AG09309 (cell line): ENCODE measurements around the gene IPP.
"Not testable (repeated sequence)": the region's sequence is repeated elsewhere in the genome, so short reads cannot be mapped to it uniquely, and the experiment has no call there.

ENCODE experiments used
- DNase-seq: peaks from one replicate; pipeline ENCODE4 v3.0.0-alpha.2; 2010; ENCODE audit warnings: low read depth
- H3K4me3 ChIP-seq: 2 replicates; pipeline ENCODE4 v1.5.1; 2011; ENCODE audit warnings: mild to moderate bottlenecking, low read depth, low read length, moderate library complexity; ENCODE audit not compliant: control insufficient read depth
- TF ChIP-seq, protein P1 (sequence below): IDR thresholded peaks from 2 replicates; pipeline ENCODE4 v1.5.1; 2011; ENCODE audit warnings: mild to moderate bottlenecking, low read depth, low read length, inconsistent platforms; ENCODE audit not compliant: insufficient read depth, control insufficient read depth; ENCODE audit errors: missing control alignments

Gene IPP

DNA sequence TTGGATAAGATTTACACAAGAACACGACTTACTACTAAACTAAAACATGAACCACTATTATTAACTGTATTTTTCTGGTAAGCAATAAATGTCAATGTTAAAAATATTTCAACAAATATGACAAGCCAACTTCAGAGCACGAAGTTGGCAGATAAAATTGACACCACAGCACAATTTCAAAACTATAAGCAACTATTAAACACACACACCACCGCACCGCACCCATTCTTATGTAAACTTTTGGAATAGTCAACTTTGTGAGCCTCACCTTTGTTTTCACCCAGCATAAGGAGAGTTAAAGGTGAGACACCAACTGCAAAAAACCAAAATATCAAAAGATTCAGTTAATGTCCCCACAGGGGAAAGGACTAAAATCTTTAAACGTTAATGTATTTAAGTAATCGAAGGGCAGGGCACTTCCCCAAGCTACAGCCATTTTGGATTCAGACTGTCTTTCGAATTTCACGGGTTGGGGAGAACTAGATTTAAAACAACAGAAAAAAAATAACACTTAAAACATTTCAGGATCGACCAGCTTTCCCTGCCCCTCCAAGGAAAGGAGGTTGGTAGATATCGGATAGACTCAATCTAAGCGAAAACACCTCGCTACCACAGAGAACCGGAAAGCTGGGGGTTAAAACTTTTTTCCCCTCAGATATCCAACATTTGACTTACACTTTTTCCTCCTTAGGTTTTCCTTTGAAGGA lies 65.0 kb downstream of the IPP start:
- DNase-seq: no peak
- TF ChIP-seq, protein P1, sequence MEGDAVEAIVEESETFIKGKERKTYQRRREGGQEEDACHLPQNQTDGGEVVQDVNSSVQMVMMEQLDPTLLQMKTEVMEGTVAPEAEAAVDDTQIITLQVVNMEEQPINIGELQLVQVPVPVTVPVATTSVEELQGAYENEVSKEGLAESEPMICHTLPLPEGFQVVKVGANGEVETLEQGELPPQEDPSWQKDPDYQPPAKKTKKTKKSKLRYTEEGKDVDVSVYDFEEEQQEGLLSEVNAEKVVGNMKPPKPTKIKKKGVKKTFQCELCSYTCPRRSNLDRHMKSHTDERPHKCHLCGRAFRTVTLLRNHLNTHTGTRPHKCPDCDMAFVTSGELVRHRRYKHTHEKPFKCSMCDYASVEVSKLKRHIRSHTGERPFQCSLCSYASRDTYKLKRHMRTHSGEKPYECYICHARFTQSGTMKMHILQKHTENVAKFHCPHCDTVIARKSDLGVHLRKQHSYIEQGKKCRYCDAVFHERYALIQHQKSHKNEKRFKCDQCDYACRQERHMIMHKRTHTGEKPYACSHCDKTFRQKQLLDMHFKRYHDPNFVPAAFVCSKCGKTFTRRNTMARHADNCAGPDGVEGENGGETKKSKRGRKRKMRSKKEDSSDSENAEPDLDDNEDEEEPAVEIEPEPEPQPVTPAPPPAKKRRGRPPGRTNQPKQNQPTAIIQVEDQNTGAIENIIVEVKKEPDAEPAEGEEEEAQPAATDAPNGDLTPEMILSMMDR: no peak
- peak overlapping the region; percentile 99 for H3K4me3 ChIP-seq

DNA sequence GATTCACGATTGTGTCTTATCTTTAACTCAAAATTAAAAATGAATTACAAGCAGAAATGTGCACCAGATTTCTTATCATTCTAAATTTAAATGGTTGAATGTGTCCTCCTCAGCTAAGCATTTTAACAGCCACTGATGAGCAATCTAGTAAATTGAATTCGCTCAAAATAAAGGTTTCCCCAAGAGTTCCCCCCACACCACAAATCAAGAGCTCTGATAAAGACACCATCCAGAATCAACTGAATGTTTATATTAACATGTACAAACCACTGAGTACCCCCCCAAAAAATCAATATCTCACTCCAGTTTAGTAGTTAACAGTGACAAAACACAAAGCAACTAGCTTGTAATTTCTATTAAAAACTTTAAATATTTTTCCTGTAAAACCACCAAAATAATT lies 66.1 kb downstream of the IPP start:
- TF ChIP-seq, protein P1: no peak
- H3K4me3 ChIP-seq: peak overlapping the region; percentile 99
- no peak for DNase-seq

- DNase-seq: no peak
- TF ChIP-seq, protein P1: no peak
- H3K4me3 ChIP-seq: no peak overlapping the region
Measured at GRCh38 chr1:45682942-45683341, 67.5 kb downstream of the IPP start.

- no peak overlapping the region for H3K4me3 ChIP-seq
- TF ChIP-seq, protein P1: no peak
- no peak for DNase-seq
Measured at GRCh38 chr1:45679123-45679522, 71.3 kb downstream of the IPP start.

GRCh38 chr1:45678489-45678888 lies 72.0 kb downstream of the IPP start:
- TF ChIP-seq, protein P1: no peak
- no peak overlapping the region for H3K4me3 ChIP-seq
- no peak for DNase-seq

DNA sequence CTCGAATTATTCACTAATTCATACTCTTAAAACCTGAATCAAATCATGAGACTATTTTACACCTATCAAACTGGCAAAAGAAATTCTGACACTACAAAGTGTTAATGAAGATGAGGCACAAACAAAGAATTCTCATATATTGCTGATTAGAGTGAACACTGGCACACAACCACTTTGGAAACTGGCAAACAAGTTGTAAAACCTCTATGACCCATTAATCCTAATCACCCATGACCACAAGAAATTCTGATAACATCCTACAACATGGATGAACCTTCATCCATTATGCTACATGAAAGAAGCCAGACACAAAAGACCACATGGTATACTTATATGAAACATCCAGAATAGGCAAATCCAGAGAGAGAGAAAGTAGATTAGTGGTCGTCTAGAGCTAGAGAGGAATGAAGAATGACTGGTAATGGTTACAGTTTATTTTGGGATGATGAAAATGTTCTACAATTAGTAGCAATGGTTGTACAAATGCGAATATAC lies 72.7 kb downstream of the IPP start:
- TF ChIP-seq, protein P1: no peak
- H3K4me3 ChIP-seq: no peak overlapping the region
- DNase-seq: no peak

DNA sequence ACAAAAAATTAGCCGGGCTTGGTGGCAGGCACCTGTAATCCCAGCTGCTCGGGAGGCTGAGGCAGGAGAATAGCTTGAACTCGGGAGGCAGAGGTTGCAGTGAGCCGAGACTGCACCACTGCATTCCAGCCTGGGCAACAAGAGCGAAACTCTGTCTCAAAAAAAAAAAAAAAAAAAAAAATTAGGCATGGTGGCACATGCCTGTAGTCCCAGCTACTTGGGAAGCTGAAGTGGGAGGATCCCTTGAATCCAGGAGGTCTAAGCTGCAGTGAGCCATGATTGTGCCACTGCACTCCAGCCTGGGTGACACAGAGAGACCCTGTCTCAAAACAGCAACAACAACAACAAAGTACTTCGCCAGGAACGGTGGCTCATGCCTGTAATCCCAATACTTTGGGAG lies 73.9 kb downstream of the IPP start:
- not testable (repeated sequence) for DNase-seq, H3K4me3 ChIP-seq
